Measurements from ENCODE around the gene PPFIA1.
"Not testable (repeated sequence)": the region's sequence is repeated elsewhere in the genome, so short reads cannot be mapped to it uniquely, and the experiment has no call there.

Gene PPFIA1

GRCh38 chr11:70326833-70327232 is 56.3 kb downstream of the PPFIA1 start:
- no peak for DNase-seq

DNA sequence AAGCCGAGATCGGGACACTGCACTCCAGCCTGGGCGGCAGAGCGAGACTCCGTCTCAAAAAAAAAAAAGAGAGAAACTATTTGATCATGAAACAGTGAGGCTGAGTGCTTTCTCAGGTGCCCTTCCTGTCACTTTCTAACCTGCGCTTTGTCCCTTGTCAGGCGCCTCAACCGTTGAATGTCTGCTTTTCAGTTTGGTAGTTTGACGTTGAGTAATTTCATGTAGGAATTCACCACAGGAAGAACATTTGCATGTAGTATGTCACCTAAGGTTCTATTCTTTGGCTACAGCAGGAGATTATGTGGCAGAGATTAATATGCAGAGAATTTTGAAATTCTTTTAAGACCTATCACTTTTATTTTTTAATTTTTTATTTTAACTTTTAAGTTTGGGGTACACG is 57.2 kb downstream of the PPFIA1 start:
- DNase-seq = no peak

DNA sequence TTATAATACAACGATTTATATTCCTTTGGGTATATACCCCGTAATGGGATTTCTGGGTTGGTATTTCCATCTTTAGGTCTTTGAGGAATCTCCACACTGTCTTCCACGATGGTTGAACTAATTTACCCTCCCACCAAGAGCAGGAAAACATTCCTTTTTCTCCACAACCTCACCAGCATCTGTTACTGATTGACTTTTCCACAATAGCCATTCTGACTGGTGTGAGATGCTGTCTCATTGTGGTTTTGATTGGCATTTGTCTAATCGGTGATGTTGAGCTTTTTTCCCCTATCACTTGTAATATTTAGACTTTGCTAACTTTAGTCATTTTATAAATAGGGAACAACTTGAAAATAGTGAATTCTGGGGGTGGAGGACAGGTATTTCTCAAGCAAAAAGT is 58.1 kb downstream of the PPFIA1 start:
- DNase-seq = no peak

DNA sequence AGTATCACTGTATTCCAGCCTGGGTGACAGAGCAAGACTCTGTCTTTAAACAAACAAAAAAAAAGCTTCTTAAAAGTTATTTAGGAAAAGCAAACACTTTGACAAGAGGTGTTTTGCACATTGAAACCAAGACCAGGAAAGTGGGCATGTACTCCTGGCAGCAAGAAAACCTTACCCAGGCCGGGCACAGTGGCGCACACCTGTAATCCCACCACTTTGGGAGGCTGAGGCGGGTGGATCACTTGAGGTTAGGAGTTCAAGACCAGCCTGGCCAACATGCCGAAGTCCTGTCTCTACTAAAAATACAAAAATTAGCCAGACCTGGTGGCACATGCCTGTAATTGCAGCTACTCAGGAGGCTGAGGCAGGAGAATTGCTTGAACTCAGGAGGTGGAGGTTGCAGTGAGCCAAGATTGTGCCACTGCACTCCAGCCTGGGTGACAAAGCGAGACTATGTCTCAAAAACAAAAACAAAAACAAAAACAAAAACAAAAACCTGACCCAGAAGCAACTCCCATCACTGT is 60.9 kb downstream of the PPFIA1 start:
- DNase-seq = not testable (repeated sequence)

DNA sequence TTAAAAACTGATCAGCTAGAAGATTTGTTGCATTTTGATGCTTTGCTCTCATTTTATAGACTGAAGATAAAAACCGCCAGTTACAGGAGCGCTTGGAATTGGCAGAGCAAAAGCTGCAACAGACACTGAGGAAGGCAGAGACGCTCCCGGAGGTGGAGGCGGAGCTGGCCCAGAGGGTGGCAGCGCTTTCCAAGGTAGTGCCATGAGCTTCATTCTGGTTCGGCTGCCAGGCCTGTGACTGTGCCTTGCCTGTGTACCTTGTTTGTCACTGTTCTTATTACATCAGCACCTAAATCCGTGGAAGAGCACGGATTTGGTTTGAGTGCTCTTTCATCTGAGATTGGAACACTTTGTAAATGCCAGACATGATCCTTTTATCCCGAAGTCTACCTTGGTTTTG is 61.4 kb downstream of the PPFIA1 start:
- no peak for DNase-seq

DNA sequence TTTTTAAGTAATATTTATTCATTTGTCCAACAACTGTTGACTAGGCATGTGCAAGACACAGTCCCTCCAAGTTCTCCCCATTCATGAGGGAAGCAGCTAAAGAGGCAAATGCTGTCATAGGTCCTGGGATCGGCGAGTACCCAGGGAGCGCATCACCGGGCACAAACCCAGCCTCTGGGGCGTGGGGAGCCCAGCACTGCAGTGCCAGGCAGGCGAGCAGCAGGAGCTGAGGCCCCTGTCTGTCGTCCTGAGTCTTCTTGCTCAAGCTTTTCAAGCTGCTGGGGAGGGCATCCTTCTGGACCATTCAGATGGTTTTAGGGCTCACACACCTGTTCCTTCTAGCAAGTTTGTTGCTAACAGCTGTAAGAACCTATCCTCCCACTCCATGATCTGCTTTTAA is 62.1 kb downstream of the PPFIA1 start:
- DNase-seq = no peak

DNA sequence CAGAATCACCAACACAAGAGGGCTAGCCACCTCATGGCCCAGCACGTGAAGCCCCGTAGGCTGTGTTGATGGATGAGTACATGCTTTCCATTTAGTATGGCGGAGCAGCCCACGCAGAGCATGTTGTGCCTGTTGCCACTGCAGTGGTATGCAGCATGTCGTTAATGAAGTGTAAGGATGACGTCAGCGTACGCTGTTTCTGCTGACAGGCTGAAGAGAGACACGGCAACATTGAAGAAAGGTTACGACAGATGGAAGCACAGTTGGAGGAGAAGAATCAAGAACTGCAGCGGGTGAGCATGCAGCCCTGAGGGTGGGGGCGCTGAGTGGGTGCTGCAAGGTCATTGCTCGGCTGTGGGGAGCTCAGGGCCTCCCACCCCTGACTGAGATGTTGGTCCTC is 62.8 kb downstream of the PPFIA1 start:
- DNase-seq = no peak

DNA sequence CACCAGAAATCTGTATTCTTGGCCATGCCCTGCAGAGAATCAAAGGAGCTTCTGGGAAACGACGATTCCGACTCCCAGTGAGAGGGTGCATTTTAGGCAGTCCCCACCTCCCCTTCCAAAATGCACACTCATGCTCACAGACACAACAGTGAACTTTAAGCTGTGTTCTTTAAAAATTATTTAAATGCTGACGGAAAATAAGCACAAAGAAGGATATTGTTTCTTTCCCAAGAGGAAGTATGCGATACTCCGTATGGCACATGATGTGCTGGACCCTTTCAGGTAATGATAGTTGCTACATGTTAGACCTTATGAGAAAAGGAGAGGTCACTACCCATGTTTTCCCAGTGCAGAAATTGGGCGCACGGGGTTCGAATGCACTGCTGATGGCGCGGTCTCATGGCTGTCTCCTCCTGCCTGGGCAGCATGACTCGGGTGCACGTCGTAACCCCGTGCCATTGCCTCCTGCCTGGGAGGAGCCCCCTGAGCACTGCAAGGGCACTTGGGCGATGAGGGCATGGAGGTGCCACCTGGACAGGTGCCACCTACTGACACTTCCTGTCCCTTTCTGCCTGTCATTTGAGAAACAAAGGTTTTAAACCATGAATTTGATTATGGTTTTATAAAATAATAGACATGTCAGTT is 64.0 kb downstream of the PPFIA1 start:
- no peak for DNase-seq

DNA sequence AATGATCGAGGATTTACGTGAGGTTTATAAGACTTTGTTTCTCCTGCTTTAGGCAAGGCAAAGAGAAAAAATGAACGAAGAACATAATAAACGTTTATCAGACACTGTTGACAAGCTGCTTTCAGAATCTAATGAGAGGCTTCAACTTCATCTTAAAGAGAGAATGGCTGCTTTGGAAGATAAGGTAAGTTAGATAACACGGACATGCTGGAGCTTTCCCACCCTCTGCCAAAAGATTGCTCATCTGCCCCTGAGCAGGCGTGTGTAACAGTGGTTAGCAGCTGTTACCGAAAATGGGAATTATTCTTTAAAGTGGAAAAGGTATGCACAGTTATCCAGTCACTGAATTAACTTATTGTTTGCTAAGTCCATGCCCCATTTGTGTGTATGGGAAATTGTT is 65.0 kb downstream of the PPFIA1 start:
- peak; percentile 72 for DNase-seq

- DNase-seq = no peak
Observed at GRCh38 chr11:70338594-70338993, 68.1 kb downstream of the PPFIA1 start.

DNA sequence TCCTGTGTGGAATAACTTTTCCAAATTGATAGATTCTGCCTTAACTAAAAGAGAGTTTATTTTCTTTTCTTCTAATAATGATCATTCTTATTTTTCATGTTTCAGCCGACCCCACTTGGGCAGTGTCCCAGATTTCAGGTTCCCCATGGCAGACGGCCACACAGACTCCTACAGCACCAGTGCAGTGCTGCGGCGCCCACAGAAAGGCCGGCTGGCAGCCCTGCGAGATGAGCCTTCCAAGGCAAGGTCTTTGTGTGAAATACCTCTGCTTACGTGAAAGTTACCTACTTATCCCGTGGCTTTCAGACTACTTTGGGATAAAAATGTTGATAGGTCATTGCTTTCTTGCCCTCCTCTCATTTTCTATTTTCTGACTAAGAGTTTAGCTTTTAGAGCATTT is 68.6 kb downstream of the PPFIA1 start:
- DNase-seq = no peak

GRCh38 chr11:70341881-70342429 is 71.5 kb downstream of the PPFIA1 start:
- no peak for DNase-seq

DNA sequence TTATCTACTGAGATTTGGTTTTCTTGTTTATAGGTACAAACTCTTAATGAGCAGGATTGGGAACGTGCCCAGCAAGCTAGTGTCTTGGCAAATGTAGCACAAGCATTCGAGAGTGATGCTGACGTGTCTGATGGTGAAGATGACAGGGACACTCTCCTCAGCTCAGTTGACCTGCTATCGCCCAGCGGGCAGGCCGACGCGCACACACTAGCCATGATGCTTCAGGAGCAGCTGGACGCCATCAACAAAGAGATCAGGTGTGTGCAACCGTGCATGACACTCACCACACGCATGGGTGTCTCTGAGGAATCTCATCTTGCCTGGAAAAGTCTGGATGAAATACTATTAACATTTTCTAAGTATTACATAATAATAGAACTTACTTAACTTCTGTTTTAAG is 73.1 kb downstream of the PPFIA1 start:
- no peak for DNase-seq

- DNase-seq = no peak
Observed at GRCh38 chr11:70348191-70348590, 77.7 kb downstream of the PPFIA1 start.

DNA sequence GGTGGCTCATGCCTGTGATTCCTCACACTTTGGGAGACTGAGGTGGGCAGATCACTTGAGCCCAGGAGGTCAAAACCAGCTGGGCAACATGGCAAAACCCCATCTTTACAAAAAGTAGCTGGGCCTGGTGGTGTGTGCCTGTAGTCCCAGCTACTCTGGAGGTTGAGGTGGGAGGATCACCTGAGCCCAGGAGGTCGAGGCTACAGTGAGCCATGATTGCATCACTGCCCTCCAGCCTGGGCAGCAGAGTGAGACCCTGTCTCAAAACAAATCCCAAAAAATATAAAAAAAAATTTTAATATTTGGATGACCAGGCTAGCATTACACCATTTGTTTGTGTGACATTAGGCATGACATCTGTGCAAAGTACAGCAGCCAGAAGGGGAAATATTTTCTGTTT is 78.1 kb downstream of the PPFIA1 start:
- DNase-seq = no peak

GRCh38 chr11:70351646-70352045 is 81.2 kb downstream of the PPFIA1 start:
- no peak for DNase-seq

- DNase-seq = peak; percentile 71
Observed at GRCh38 chr11:70352100-70352499, 81.6 kb downstream of the PPFIA1 start.

DNA sequence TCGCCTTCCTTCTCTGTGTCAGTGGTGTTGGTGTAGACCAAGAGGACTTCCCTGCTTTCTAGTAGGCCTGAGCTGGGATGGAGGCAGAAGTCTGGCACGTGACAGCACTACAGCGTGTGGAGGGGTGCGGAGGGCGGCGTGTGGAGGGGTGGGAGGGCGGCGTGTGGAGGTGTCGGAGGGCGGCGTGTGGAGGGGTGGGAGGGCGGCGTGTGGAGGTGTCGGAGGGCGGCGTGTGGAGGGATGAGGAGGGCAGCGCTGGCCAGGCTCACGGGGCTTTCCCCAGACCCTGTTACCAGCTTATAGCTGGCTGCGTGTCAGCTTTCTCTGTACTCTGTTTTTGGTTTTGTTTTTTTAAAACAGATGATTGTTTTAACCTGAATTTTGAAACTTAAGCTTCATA is 82.1 kb downstream of the PPFIA1 start:
- no peak for DNase-seq

DNA sequence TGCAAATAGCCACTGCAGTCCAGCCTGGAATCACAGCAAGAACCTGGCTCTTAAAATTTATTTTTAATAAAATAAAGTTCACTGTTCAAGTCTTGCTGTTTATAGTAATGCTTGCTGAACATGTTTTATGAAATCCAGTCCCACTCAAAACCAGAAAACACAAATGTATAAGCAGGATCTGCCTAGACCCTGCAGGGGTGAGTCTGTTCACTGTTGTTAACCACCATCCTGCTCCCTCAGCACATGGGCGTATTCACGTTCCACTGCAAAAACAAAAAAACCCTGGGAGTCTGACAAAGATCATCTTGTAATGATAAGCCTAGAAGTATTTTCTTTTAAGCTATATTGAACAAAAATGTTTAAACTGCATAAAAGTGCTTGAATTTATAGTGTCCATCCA is 82.8 kb downstream of the PPFIA1 start:
- DNase-seq = no peak

DNA sequence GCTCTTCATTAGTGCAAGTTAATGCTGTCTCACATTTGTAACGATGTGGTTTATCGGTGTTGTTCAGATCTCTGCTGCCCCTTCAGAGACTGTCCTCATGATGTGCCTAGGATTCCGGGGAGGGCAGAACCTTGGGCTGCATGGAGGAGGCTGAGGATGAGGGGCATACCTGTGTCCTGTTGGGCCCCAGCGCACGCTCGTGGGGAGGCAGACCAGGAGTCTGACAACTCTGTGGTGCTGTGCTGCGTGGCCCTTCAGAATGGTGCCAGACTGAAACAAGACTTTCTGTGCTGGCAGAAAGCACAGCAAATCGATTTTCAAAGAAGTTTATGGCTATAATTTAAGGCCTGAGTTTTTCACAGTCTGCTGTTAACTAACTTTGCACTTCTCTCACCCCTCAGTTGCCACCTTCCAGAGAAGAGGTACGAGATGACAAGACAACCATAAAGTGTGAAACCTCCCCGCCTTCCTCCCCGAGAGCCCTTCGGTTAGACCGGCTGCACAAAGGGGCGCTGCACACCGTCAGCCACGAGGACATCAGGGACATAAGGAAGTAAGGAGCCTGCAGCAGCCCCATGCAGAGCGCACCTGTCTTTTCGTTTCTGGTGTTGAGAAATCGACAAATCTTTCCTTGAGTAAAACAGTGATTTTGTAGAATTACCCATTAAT is 83.5 kb downstream of the PPFIA1 start:
- DNase-seq = no peak

DNA sequence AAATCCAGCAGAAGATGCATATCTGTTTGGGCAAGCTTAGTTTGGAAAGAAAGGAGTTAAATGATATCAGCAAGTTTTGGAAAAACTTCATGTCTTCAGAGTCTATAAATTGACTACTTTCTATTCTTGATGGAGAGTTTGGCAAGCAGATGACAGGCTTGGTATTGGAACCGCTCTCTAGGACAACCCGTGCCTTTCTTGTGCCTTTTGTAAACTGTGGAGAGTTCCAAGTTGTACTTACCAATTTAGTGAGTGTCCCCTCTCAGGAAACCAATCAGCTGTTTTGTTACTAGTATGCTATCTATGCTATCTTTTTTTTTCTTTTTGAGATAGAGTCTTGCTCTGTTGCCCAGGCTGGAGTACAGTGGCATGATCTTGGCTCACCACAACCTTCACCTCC is 84.1 kb downstream of the PPFIA1 start:
- no peak for DNase-seq

DNA sequence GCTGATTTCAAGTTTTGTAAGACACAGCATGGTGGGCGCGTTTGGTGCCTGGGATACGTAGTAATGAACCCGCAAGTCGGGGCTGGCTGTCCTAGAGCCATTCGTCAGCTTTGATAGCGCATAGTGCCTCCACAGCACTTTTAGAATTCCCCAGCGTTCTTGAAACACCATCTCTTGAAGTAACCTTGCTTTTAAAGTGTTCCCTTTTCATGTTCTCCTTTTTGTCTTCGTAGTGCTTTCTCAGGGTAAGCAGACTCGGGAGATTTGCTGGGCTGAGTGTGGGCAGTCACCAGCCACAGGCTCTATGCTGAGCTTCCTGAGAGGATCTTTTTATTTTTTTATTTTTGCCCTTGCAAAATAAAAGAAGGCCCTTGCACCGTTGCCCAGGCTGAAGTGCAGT is 88.3 kb downstream of the PPFIA1 start:
- no peak for DNase-seq

DNA sequence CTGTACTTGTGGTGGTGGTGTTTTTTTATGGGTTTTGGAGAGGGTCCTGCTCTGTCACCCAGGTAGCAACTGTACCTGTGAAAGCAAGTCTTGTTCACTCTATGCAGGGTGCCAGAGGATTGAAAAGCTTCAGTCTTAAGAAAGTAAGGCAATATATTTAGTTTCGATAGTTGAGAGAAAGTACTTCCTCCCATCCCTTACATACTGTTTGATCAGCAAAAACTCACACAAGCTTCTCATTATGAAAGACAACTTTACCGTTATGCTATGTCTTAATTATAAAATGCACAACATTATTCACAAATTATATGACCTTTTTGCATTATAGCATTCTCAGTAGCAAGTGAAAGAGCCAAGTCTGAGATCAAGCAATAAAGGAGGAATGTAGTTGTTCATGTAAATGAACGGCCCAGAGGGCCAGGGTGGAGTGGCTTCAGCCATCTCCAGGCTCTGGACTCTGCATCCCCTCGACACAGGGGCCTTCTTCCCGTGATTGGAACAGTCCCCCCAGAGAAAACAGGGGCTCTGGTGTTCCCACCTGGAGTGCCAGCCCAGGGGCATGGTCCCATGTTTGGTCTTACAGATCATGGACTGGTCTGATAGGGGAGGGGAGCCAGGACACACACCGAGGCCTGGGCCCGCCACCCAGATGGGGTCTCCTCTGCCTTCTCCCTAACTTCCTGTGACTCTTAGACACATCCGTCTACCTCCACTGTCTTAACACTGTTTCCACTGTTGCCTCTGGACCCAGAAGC is 89.1 kb downstream of the PPFIA1 start:
- no peak for DNase-seq

- DNase-seq = no peak
Observed at GRCh38 chr11:70360211-70360610, 89.7 kb downstream of the PPFIA1 start.
